Measurements from ENCODE around the gene BLOC1S3. TPM values are rescaled to one million over a fixed set of nuclear protein-coding genes. Genes with fewer than 3 reads are reported as not detected.

Gene BLOC1S3
- total and polyA plus RNA-seq, 2 of the 13 experiments (the other 11 are each of a cell fraction or from before 2014, with no cell fraction given) = 4.3 to 4.8 TPM

GRCh38 chr19:45130236-45130635 lies 48.3 kb upstream of the BLOC1S3 start (continued):
- 0 out of 2 replicates have a peak, but pooled peaks have one; percentile 48 for TF ChIP-seq ESRRA (CRISPR knock-in tag; IDR thresholded peaks at IDR 0.05; ENCODE audit: low read depth)

- CTCF ChIA-PET (ENCODE audit: low intra/inter-chr PET ratio, low total read pairs) = interaction anchor here (1.1 to 2.0 kb wide), 2 partner anchors 71 to 114 kb away, joined by 3 to 8 read pairs; no protein-coding TSS in a partner anchor
- peak; percentile 90 for ATAC-seq
- no peak for FAIRE-seq
- DNase-seq (ENCODE audit: low spot score) = peak; percentile 73
- WGBS (ENCODE audit: low lambda C conversion rate) = 66% methylated on average over 10 of the region's 13 CpGs
- no peak overlapping the region for H3K27ac ChIP-seq (ENCODE audit: extremely low read length, insufficient read depth, low read length)
- H3K4me3 ChIP-seq (replicated peaks in 1 of 3; ENCODE audit: insufficient read depth in 1 of 3, low read depth in 2 of 3, low read length in 3 of 3) = no peak overlapping the region
- peaks cover 42% of the 10 kb centered on the region for H3K4me1 ChIP-seq (ENCODE audit: insufficient read depth, low read length)
- H3K36me3 ChIP-seq (replicated peaks in 1 of 2; ENCODE audit: control insufficient read depth in 1 of 2, insufficient read depth in 2 of 2, low read length in 2 of 2) = peaks cover 6 to 15% of the 10 kb centered on the region in 2 experiments; a peak in 3 of 5 replicates
- no peak overlapping the region for H3K9ac ChIP-seq (ENCODE audit: insufficient read depth, low read depth, low read length)
- in situ Hi-C loops (cut with HindIII; ENCODE audit: extremely low pct_ligation_motif_present, low pct_unique_long_range_greater_than_20kb) = no loop called here
- POLR2A ChIA-PET = interaction anchor here (1.1 to 1.2 kb wide), 2 partner anchors 33 to 72 kb away, joined by 3 to 5 read pairs; no protein-coding TSS in a partner anchor
- H4K20me1 ChIP-seq (ENCODE audit: insufficient read depth, low read length) = peaks cover 12% of the 10 kb centered on the region; the same call in 1 of the 2 replicates
- no peaks in the 10 kb centered on the region for H3K27me3 ChIP-seq (ENCODE audit: control insufficient read depth in 1 of 2, insufficient read depth in 2 of 2, low read length in 2 of 2)
- no peak overlapping the region for H3K4me2 ChIP-seq (ENCODE audit: low read depth, low read length)
- peaks cover 42% of the 10 kb centered on the region for H3K79me2 ChIP-seq (ENCODE audit: insufficient read depth, low read length)
- no TSS peak for BruUV-seq (replicated peaks)
- no peaks in the 10 kb centered on the region for H3K9me3 ChIP-seq (ENCODE audit: low read length)
- H2AFZ ChIP-seq (ENCODE audit: low read length) = no peak overlapping the region
- intact Hi-C loops (cut with micrococcal nuclease; ENCODE audit: unreplicated experiment) = no loop called here
- TF ChIP-seq ZBTB8A (CRISPR knock-in tag; IDR thresholded peaks at IDR 0.05; ENCODE audit: borderline replicate concordance, low read depth) = no peak
- TF ChIP-seq ZFAT (CRISPR knock-in tag; conservative IDR thresholded peaks at IDR 0.05) = no peak
- TF ChIP-seq HIC2 (CRISPR knock-in tag; IDR thresholded peaks at IDR 0.05; ENCODE audit: low read depth) = peak; percentile 66
- no peak for TF ChIP-seq ZNF7 (CRISPR knock-in tag; IDR thresholded peaks at IDR 0.05)
- no peak for TF ChIP-seq TBL1XR1 (IDR thresholded peaks at IDR 0.05; ENCODE audit: borderline replicate concordance, low read length, partially characterized antibody)
- TF ChIP-seq NKX3-1 (CRISPR knock-in tag; IDR thresholded peaks at IDR 0.05) = no peak
- TF ChIP-seq ZNF431 (CRISPR knock-in tag; IDR thresholded peaks at IDR 0.05; ENCODE audit: borderline replicate concordance, low read depth) = no peak
- no peak for TF ChIP-seq ARNT (IDR thresholded peaks at IDR 0.05)
- no peak for TF ChIP-seq ZNF136 (CRISPR knock-in tag; IDR thresholded peaks at IDR 0.05; ENCODE audit: low read depth)
- no peak for TF ChIP-seq ZNF317 (CRISPR knock-in tag; IDR thresholded peaks at IDR 0.05)
- TF ChIP-seq PBX2 (CRISPR knock-in tag; IDR thresholded peaks at IDR 0.05) = no peak
- peak; percentile 41; the same call in 1 of the 2 replicates for TF ChIP-seq ZNF687 (CRISPR knock-in tag; IDR thresholded peaks at IDR 0.05)
- TF ChIP-seq TRIM22 (IDR thresholded peaks at IDR 0.05) = no peak
These were observed 47.5 kb upstream of the BLOC1S3 start for GRCh38 chr19:45130888-45131615.

All from HepG2 (cell line).